ENCODE results near the gene GALNT9. TPM values are rescaled to one million over a fixed set of nuclear protein-coding genes. Genes with fewer than 3 reads are reported as not detected.

Gene GALNT9
- total RNA-seq, 1 experiment from 2014 or later, result 0.54 TPM

DNA sequence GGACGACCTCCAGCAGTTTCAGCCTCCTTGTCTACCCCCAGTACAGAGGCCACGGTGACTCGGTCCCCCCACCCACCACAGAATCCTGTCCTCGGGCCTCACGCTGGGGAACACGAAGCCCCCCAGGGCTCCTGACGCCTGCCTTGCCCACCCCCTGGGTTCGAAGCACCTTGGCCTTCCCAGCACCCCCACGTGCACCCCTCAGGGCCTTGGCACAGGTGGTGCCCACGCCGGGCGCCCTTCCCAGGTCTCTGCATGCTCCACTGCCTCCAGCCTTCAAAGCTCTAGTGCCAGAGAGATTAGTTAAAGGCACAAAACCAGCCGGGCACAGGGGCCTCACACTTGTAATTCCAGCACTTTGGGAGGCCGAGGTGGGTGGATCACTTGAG lies 123.3 kb downstream of the GALNT9 start:
- CTCF ChIA-PET, result no interaction called here
- TF ChIP-seq, protein P1, sequence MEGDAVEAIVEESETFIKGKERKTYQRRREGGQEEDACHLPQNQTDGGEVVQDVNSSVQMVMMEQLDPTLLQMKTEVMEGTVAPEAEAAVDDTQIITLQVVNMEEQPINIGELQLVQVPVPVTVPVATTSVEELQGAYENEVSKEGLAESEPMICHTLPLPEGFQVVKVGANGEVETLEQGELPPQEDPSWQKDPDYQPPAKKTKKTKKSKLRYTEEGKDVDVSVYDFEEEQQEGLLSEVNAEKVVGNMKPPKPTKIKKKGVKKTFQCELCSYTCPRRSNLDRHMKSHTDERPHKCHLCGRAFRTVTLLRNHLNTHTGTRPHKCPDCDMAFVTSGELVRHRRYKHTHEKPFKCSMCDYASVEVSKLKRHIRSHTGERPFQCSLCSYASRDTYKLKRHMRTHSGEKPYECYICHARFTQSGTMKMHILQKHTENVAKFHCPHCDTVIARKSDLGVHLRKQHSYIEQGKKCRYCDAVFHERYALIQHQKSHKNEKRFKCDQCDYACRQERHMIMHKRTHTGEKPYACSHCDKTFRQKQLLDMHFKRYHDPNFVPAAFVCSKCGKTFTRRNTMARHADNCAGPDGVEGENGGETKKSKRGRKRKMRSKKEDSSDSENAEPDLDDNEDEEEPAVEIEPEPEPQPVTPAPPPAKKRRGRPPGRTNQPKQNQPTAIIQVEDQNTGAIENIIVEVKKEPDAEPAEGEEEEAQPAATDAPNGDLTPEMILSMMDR (IDR thresholded peaks at IDR 0.05; ENCODE audit: unreplicated experiment), result no peak
- Mint-ChIP-seq H3K36me3 (ENCODE audit: insufficient read depth, unreplicated experiment) (no peaks in the 10 kb centered on the region), H3K27ac (ENCODE audit: unreplicated experiment) (no peak overlapping the region), H3K27me3 (ENCODE audit: unreplicated experiment) (peaks cover 83% of the 10 kb centered on the region), H3K4me3 (ENCODE audit: low read depth, unreplicated experiment) (no peak overlapping the region), H3K9me3 (ENCODE audit: low read depth, unreplicated experiment) (no peaks in the 10 kb centered on the region), H3K4me1 (ENCODE audit: low read depth, unreplicated experiment) (peaks cover 10% of the 10 kb centered on the region)
- no TSS peak for BruUV-seq (replicated peaks)
- no peak for DNase-seq
- intact Hi-C loops (cut with micrococcal nuclease; ENCODE audit: unreplicated experiment), result no loop called here

DNA sequence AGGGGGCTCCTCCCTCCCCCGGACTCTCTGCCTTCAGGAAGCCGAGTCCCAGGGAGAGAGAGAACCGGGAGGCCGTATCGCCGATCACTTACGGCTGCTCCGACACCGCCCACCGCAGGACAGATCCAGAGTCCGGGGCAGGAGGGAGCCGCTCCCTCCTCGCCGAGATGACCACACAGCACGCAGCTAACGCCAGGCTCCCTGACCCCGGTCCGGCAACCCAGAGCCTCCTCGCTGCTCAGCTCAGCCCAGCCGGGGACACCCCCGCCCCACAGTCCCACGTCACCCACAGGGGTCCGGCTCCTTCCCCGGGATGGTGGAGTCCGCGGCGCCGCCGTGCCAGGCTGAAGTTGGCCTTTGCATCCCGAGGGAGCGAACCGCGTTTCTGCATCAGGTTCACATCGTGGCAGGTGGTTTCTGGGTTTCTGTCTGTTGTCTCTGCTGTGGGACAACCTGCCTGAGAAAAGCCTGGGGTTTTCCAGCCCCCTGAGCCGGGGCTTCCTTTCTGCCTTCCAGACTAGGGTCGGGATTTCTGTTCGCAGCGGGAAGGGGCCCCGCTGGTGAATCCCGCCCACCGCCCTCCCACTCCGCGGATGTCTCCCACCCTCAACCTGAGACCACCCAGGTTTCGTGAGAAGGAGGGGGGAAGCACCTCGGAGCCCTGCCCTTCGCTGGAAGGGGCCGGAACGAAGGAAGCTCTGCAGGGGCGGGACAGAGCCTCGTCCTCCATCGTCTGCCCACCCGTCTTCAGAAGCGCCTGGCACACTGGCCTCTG lies 123.9 kb downstream of the GALNT9 start:
- no peaks in the 10 kb centered on the region for H3K36me3 Mint-ChIP-seq (ENCODE audit: insufficient read depth, unreplicated experiment)
- intact Hi-C loops (cut with micrococcal nuclease; ENCODE audit: unreplicated experiment), result no loop called here
- BruUV-seq (replicated peaks), result no TSS peak
- H3K27me3 Mint-ChIP-seq (ENCODE audit: unreplicated experiment), result peaks cover 83% of the 10 kb centered on the region
- CTCF ChIA-PET, result no interaction called here
- H3K9me3 Mint-ChIP-seq (ENCODE audit: low read depth, unreplicated experiment), result no peaks in the 10 kb centered on the region
- no peak for DNase-seq
- H3K27ac Mint-ChIP-seq (ENCODE audit: unreplicated experiment), result no peak overlapping the region
- no peak overlapping the region for H3K4me3 Mint-ChIP-seq (ENCODE audit: low read depth, unreplicated experiment)
- TF ChIP-seq, protein P1 (IDR thresholded peaks at IDR 0.05; ENCODE audit: unreplicated experiment), result no peak
- H3K4me1 Mint-ChIP-seq (ENCODE audit: low read depth, unreplicated experiment), result peaks cover 10% of the 10 kb centered on the region

DNA sequence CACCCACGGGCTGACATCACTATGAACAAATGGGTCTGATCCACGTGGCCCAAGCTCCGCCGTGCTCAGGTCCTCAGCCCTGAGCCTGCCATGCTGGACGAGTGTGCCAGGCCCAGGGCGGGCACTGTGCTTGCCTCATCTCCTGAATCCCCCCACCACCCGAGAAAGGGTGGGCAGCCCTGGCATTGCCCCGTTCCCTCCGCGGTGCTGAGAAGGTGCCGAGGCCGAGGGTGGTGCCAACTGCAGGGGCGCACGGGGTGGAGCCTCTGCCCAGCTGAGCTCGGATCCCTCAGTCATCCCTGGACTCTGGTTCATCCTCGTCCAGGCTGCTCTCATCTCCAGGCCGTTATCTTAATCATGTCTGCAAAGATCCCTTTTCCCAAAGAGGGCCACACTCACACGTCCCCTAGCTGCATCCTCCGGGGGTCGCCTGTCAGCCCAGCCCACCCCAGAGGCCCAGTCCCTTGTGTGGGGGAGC lies 124.6 kb downstream of the GALNT9 start:
- no TSS peak for BruUV-seq (replicated peaks)
- Mint-ChIP-seq H3K9me3 (ENCODE audit: low read depth, unreplicated experiment) (no peaks in the 10 kb centered on the region), H3K27ac (ENCODE audit: unreplicated experiment) (no peak overlapping the region), H3K36me3 (ENCODE audit: insufficient read depth, unreplicated experiment) (no peaks in the 10 kb centered on the region), H3K4me3 (ENCODE audit: low read depth, unreplicated experiment) (no peak overlapping the region), H3K27me3 (ENCODE audit: unreplicated experiment) (peaks cover 83% of the 10 kb centered on the region), H3K4me1 (ENCODE audit: low read depth, unreplicated experiment) (peaks cover 4% of the 10 kb centered on the region)
- CTCF ChIA-PET, result no interaction called here
- intact Hi-C loops (cut with micrococcal nuclease; ENCODE audit: unreplicated experiment), result no loop called here
- DNase-seq, result no peak
- TF ChIP-seq, protein P1 (IDR thresholded peaks at IDR 0.05; ENCODE audit: unreplicated experiment), result no peak

DNA sequence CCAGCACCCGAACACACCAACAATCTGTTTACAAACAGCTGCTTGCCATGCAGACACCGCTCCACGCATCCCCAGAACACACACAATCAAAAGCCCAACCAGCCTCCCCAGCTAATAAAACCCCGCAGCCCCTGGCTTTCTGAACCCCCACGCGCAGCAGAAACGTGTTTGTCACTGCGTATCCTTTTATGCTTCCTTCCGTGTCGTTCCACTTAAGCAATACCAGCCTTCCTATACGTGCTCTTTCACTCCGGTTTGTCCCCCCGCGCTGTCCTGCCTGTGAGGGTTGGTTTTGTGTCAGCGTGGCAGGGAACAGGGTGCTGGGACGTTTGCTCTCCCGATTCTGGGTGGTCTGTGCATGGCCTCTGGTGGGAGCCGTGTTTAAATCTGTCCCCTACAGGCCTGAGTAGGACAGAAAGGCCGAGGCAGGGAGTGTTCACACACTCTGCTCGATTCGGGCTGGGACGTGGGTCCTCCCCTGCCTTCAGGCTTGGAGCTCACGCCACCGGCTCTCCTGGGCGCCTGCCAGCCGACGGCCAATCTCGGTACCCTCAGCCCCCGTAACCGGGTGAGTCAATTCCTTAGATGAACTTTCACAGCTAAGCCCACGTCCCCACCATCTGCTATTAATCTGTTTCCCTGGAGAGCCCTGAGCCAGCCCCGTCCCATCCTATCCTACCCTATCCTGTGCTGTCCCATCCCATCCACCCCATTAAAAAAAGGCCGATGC lies 125.2 kb downstream of the GALNT9 start:
- no peak overlapping the region for H3K27ac Mint-ChIP-seq (ENCODE audit: unreplicated experiment)
- TF ChIP-seq, protein P1 (IDR thresholded peaks at IDR 0.05; ENCODE audit: unreplicated experiment), result no peak
- H3K27me3 Mint-ChIP-seq (ENCODE audit: unreplicated experiment), result peaks cover 88% of the 10 kb centered on the region
- no peaks in the 10 kb centered on the region for H3K9me3 Mint-ChIP-seq (ENCODE audit: low read depth, unreplicated experiment)
- CTCF ChIA-PET, result no interaction called here
- BruUV-seq (replicated peaks), result no TSS peak
- H3K4me3 Mint-ChIP-seq (ENCODE audit: low read depth, unreplicated experiment), result no peak overlapping the region
- H3K36me3 Mint-ChIP-seq (ENCODE audit: insufficient read depth, unreplicated experiment), result no peaks in the 10 kb centered on the region
- no peak for DNase-seq
- no peaks in the 10 kb centered on the region for H3K4me1 Mint-ChIP-seq (ENCODE audit: low read depth, unreplicated experiment)
- intact Hi-C loops (cut with micrococcal nuclease; ENCODE audit: unreplicated experiment), result no loop called here

Data from Calu3 (cell line).